ENCODE data around the gene HLF. TPM values are rescaled to one million over a fixed set of nuclear protein-coding genes. Genes with fewer than 3 reads are reported as not detected.
A peak's percentile ranks its signal among the peaks of the same experiment; 100 is the strongest.

Gene HLF
- total RNA-seq, 1 experiment from 2014 or later, result 0.68 TPM

DNA sequence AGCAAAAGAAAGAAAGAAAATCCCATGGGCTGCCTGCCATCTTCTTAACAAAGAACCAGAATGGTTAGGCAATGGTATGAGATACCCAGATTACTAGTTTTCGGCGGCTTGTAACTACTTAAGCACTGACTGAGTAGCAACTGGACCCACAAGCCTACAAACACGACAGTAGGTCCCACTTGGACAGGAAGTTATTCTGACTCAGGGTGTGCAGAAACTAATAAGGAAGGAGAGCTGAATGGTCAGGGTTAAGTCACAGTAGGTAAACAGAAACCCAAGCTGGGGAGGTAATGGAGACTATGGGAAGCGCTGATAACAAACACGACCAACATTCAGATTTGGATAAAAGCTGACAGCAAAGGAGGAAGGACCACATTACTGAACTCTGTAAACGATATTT, 10.4 kb upstream of the HLF start:
- no peak for DNase-seq (ENCODE audit: low spot score)

DNA sequence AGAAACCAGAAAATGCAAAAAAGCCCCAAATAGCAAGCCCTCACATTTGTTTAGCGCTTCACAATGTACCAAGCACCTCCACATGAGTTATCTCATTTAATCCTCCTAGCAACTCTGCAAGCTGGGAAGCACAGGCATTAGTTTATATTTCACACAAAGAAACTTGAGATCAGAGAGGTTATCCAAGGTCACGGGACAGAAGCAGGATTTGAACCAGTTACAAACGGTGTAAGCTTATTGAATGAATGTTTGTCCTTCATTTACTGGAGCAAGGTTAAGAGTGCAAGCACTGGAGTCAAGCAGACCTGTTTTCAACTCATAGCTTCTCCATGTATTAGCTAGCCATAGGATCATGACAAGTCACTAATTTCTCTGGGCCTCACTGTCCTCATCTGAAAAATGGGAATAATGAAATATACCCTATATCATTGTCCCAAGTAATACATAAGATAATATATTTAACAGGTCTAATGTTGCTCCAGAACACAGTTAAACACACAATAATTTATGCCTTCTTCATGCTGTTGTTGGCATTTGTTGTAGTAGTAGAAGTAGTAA, 6.1 kb upstream of the HLF start:
- DNase-seq (ENCODE audit: low spot score), result no peak

DNA sequence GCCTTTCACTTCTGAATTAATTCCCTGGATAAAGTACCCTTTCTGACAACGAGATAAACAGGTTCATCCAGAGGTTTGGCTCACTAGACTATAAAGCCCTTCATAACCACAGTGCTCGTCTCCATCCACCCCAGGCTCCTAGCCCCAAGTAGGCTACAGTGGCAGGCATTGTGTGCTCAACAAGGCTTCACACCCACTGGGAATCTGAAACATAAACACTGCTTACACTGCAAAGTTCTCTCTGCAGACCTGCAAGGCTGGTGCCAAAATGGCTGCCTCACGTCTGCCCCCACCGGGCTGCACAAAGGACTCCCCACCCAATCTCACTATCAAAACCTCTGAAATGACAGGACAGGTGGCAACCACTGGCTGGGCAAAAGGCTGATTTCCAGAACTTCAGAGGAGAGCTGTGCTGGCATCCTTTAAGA, 5.1 kb upstream of the HLF start:
- DNase-seq (ENCODE audit: low spot score), result no peak

DNA sequence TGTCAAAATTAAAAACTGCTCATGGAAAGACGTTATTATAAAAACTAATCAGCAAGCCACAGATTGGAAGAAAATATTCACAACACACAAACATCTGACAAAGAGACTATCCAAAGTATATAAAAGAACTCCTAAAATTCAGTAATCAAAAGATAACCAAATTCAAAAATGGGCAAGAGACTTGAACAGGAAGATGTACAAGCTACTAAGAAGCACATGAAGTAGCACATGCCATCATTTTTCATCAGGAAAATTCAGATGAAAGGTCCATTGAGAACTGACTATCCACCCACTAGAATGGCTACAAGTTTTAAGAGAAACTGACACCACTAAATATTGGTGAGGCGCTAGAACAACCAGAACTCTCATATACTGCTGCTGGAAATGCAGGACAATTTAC, 3.4 kb upstream of the HLF start:
- DNase-seq (ENCODE audit: low spot score), result no peak

DNA sequence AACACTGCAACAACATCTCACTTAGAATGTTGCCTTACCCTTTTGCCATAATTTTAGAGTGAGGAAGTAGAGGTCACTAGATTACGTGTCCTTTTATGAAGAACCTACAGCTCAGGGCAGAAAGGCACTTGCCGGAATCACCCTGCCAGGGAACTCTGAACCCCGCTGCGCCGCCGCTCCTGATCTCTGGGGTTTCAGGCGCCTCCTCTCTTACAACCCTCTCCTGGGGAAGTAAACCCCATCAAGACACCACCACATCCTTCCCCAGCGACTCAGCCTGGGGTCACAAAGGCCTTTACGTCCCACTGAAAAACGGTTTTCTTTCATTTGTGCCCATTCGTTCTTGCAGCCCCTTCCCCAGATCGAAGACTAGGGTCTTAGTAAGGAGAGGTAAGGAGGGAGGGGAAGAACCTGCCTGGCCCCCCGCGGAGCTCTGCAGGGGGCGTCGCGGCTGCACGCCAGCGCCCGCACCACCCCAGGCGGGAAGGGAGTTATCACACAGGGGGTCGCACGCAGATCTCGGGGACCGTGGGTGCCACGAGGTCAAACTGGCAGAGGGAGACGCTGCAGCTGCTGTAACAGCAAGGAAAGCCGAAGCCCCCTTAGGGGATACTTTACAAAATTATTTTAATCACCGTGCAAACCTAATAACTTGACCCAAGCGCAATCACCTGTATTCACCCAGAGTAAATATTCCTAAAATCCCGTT, 1.0 kb upstream of the HLF start:
- DNase-seq (ENCODE audit: low spot score), result no peak

DNA sequence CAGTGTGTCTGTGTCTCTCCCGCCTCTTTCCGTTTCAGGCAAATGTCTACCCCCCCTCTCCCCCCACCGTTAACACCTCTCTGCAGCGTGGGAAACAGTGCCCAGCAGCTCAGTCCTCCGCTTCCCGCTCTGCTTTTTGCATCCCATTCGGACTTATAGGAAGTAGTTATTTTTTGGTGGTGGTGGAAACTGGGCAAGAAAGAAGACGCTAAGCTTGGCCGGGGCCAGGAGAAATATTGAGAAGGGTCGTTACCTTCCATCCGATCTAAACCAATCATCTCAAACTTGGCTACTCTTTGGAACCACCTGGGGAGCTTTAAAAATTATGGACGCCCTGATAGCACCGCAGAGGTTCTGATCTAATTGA, 499 bp upstream of the HLF start:
- no peak for DNase-seq (ENCODE audit: low spot score)

DNA sequence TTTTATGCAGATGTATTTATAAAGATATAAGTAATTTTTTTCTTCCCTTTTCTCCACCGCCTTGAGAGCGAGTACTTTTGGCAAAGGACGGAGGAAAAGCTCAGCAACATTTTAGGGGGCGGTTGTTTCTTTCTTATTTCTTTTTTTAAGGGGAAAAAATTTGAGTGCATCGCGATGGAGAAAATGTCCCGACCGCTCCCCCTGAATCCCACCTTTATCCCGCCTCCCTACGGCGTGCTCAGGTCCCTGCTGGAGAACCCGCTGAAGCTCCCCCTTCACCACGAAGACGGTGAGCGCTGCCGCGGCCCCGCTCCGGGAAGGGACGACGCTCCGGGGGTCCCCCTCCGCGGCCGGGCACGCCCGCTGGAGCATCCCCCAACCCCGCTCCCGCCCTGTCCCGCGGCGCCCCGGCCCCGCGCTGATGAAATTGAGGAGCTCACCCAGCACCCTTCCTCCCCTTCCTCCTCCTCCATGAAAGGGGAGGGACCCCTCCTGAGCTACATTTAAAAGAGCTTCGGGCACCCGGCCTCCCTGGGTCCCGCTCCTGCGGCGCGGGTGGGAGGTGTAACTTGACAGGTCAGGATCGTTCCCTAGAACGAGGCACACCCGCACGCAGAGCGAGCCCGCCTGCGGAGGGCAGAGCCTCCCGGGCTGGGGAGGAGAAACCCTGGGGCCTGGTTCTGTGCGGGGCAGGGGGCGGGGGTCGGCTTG, 706 bp downstream of the HLF start:
- DNase-seq (ENCODE audit: low spot score), result no peak

DNA sequence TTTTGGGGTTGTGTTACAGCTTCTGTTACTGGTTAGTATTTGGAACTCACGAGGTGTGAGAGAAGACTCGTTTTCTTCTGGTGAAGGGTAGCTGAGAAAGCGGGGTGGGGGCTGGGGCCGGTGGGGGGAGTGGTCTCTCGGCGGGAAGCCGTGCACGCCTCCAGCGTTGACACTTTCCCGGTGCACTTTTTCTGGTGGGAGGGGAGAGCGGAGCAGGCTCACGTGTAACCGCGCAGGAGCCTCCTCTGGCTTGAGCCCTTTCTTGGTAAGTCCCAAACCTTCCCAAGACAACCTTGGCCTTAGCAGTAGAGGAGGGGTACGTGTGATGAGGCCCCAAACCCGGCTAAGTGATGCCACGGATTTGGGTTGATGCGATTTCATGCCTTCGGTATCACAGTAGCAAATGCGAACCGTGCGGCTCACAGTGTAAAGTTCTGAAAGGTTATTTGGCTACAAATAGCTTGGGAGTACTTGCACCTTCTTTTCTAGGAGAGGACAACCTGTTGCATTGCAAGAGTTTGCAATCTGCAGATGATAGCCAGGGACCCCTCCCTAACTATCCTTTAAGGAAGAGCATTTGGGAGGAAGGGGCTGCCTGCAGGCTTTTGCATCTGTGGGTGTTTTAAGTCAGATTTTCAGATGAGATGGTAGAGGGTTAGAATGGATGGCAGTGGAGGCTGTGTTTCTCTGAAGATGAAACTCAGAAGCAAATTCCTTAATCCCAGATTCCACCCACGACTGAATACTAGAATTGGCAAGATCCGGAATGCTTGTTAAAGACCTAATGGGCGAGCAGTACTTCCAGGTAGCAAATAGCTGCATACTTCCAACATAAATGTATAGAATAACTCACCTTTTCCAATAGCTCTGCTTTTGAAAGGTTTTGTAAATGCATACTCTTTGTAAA, 1.5 kb downstream of the HLF start:
- no peak for DNase-seq (ENCODE audit: low spot score)

DNA sequence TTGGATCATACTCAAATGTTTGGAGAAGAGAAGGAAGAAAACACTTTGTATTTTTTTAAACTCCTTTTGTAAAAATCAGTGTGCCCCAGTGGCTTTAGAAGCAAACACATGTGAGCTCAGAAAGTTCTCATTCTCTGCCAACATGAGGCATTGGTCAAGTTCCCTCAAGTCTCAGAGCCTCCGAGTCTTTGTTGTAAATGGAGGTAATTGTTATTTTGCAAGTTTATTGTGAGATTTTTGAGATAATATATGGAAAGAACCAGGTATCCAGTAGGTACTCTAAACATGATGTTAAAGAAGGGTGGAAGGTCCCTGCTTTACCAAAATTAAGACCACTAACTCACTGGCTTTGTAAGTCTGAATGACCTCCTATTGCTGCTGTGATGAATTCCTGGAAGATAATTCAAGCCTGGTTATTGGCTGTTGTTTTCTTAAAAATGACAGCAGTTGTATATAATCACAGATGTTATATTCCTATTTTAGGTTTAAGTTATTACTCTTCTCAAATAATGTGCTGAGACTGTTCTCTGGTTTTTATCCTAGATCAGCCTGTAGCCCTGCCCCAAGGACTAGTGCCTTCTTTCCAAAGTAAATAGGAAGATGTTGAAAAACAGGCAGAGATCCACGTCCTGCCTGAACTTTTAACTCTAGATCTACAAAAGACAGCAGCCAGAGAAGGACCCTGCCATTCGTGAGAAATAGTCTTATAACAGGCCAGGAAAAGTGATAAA, 2.4 kb downstream of the HLF start:
- DNase-seq (ENCODE audit: low spot score), result no peak

DNA sequence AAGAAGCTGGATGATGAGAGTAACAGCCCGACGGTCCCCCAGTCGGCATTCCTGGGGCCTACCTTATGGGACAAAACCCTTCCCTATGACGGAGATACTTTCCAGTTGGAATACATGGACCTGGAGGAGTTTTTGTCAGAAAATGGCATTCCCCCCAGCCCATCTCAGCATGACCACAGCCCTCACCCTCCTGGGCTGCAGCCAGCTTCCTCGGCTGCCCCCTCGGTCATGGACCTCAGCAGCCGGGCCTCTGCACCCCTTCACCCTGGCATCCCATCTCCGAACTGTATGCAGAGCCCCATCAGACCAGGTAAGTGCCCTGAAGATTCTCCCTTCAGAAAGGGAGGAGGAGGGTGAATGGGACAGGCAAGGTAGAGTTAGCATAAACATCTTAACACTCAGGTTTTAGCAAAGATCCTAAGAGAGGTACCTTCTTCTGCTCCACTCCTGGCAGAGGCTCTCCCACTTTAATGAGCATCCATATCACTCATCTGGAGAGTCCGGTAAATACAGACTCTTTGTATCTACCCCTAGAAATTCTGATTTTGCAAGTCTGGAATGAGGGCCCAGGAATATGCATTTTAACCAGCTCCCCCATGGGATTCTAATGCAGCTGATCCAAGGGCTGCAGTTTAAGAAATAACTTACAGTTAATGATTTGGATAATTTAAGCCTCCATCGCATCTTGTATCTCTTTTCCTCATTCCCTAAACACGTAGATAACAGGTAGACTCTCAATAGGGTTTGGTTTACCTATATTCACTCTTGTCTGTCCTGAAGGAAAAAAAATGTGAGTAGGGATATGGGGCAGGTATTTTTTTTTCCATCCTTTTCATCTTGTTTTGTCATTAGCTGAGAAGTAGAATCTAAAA, 3.3 kb downstream of the HLF start:
- DNase-seq (ENCODE audit: low spot score), result no peak

DNA sequence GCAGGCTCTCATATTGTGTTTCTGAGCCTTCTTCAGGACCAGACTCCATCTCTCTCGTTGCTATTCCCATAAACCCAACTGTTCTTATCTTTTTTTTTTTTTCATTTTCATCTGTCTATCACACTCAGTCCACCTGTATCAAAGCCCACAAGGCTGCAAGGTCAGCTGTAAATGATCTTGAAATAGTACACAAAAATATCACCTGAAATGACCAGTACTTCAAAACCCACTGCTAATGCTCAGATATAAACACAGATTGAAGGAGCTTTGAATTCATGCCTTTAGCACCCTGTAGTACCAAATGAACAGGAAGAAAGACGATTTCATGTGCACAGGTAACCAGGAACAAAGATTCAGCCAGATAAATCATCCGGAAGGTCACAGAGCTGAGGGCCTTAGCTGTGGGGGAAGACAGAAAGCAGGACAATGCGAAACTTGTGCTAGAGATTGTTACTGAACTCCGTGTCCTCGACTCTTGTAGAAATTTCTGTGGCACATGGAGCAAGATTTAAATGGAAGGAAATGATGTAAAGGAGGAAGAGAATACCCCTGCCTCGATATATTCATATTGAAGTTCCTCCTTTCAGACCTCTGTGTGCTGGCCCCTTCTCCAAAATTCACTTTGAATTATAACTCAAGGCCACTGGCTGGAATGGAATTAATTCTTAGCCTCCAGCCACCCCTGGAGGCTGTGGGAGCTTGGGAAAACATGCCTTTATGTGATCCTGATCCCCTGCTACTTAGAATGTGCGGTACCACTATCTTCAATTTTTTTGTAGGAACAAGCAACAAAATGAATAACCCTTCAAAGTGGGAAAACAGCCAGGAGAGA, 4.1 kb downstream of the HLF start:
- DNase-seq (ENCODE audit: low spot score), result no peak

DNA sequence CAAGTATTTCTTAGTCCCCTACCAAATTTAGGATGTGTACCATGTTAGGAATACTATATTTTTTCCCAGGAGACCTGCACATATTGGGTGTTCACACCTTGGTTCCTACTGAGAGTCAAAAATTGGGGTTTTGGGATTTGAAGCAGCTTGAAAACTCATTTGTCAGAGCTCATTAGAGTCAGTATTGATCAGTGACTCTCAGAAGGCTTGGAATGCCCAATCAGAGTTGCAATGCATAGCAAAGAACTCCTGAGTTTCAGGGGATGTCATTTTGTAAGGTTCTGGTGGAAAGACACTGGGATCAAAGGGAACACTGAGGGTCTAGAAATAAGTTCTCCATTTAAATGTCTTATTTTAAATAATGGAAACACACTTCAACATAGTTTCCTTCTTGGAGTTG, 5.1 kb downstream of the HLF start:
- DNase-seq (ENCODE audit: low spot score), result no peak

DNA sequence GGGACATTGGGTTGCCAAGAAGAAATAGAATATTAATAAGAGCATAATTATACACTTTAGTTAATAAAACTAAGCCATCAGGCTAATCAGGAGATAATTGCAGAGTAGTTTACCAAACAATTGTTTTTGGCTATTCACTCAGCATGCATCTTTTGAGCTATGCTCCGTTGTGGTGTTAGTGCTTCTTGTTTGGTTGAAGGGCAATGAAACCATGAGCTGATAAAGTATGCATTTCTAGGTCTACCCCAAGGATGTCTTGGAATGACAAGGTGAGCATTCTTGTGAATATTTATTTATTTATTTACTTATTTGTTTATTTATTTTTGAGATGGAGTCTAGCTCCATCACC, 6.4 kb downstream of the HLF start:
- DNase-seq (ENCODE audit: low spot score), result no peak

DNA sequence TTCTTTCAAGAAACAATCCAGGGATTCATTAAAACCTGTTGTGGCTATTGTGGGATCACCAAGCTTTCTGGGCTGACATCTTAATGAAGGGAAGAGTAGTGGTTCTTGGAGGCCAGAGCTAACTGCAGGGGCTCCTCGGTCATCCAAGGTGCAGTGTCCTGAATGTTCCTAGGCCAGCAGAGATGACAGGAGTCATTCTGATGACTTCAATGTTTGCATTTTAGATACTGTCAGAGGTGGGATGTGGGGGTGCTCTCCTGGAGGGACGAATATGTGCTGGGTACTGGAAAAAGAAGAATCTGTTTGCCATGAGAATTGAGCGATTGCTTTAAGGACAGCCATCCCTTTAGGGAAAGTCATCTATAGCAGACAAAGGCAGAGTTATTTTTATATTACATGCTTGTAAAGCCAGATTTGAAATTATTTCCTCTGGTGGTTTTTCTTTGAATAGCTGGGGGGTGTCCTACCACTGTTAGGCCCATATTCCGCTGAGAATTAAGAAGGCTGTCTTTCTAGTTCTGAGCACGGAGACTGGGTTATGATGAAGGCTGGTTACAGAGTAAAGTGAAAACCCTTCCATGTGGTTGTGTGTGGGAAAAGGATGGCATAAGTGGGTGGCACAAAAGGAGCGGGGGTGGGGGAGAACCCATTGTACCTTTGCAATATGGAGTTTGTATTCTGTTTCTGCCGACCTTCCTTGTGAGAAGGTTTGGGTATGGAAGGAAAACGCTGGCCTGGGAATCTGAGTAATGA, 7.4 kb downstream of the HLF start:
- DNase-seq (ENCODE audit: low spot score), result no peak

DNA sequence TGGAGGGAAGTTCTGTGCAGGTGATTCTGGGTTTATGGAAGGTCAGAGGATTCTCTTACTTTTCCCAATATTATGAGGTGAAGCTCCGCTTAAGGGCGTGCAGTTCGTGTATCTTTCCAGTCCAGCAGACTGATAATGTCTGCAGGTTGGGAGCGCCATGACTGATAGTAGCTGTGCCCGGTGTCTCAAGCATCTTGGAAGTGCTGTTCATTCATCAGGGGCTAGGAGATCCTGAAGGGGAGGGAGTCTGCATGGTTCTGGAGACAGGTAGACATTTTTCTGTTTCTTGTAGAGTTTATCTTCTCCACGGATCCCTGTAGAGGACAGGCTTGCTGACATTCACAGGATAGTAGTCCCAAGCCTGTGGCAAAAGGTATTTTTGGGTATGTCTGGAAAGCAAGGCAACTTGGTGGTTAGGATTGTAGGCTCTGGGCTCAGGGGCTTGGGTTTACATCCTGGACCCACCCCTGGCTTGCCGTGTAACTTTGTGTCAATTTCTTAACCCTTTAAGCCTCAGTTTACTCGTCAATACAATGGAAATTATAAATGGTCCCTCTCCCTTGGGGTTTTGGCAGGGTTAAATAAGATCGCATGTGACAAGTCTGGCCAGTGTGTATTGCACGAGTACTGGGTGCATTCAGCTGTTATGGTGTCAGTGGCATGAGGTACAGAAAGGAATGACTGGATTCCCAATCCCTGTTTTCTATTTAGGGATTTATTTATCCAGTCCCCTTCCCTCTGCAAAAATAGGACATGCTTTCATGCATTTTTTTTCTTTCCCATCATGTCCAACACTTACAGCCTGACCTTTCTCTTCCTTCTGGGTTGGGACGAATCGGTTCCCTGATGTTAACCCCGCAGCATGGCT, 8.2 kb downstream of the HLF start:
- no peak for DNase-seq (ENCODE audit: low spot score)

DNA sequence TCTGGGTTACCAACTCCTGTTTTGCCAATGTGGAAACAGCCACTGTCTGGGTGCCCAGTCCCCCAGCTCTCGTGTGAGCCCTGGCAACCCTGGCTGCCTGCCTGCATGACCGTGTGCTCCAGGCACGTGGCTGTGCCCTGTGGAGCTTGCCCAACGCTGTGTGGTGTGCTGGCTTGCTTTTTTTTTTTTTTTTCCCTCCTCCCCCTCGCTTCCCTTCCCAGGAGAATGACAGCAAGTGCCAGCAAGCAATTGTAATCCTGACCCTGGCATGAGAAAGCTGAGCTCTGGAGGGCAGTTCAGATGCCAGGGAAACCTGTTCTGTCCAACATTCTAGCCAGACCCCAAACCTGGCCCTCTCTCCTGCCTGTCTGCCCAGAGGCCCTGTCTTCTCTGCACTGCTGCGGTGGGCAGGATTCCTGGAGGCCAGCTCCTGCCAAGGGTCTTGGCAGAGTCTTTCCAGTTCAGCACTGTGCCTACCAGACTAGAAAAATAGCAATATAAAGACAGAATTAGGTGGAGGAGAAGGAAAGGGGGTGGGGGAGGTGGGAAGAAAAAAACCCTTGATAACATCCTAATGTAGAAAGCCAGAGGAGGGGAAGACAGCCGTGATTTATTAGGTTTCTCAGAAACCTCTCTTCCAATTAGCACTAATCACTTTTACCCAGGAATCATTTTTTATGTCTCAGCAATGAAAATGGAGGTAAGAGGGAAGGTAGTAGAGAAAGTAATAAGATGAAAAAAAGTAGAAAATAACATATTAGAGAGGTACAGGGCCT, 9.0 kb downstream of the HLF start:
- DNase-seq (ENCODE audit: low spot score), result peak; percentile 78

Data from H4 (cell line).